ENCODE data around the gene FAM234B. TPM values are rescaled to one million over a fixed set of nuclear protein-coding genes. Genes with fewer than 3 reads are reported as not detected.
A peak's percentile ranks its signal among the peaks of the same experiment; 100 is the strongest.

FAM234B gene
- total RNA-seq, 1 experiment from 2014 or later, result 5.6 TPM

GRCh38 chr12:13000616-13000924 is 43.6 kb upstream of the FAM234B start:
- Histone ChIP-seq H3K4me3 (ENCODE audit: low read length) (peak overlapping the region; percentile 66), H3K9ac (ENCODE audit: low read length) (peak overlapping the region; percentile 64), H3K9me2 (replicated peaks; ENCODE audit: insufficient read depth, low read length) (no peaks in the 10 kb centered on the region), H3K79me2 (ENCODE audit: low read length) (no peaks in the 10 kb centered on the region), H2AFZ (ENCODE audit: low read length) (peak overlapping the region; percentile 43), H3K4me2 (ENCODE audit: low read depth, low read length, poor library complexity, severe bottlenecking) (peak overlapping the region; percentile 69), H3K4me1 (ENCODE audit: low read length) (peaks cover 15% of the 10 kb centered on the region), H3K27me3 (ENCODE audit: low read length) (no peaks in the 10 kb centered on the region), H3K9me3 (ENCODE audit: low read length) (no peaks in the 10 kb centered on the region), H4K20me1 (ENCODE audit: insufficient read depth, low read depth, low read length) (no peaks in the 10 kb centered on the region; the same call in 1 of the 2 replicates), H3K36me3 (ENCODE audit: insufficient read depth, low read length) (no peaks in the 10 kb centered on the region), H3K27ac (ENCODE audit: low read length) (no peak overlapping the region)
- DNase-seq, result no peak

GRCh38 chr12:13000925-13001774 is 43.0 kb upstream of the FAM234B start:
- Histone ChIP-seq H3K4me1 (ENCODE audit: low read length) (peaks cover 15% of the 10 kb centered on the region), H3K27ac (ENCODE audit: low read length) (no peak overlapping the region), H3K9me3 (ENCODE audit: low read length) (no peaks in the 10 kb centered on the region), H3K79me2 (ENCODE audit: low read length) (no peaks in the 10 kb centered on the region), H3K36me3 (ENCODE audit: insufficient read depth, low read length) (no peaks in the 10 kb centered on the region), H3K9ac (ENCODE audit: low read length) (peak overlapping the region; percentile 64), H2AFZ (ENCODE audit: low read length) (peak overlapping the region; percentile 43), H3K9me2 (replicated peaks; ENCODE audit: insufficient read depth, low read length) (no peaks in the 10 kb centered on the region), H4K20me1 (ENCODE audit: insufficient read depth, low read depth, low read length) (no peaks in the 10 kb centered on the region; the same call in 1 of the 2 replicates), H3K27me3 (ENCODE audit: low read length) (no peaks in the 10 kb centered on the region), H3K4me2 (ENCODE audit: low read depth, low read length, poor library complexity, severe bottlenecking) (peak overlapping the region; percentile 69), H3K4me3 (ENCODE audit: low read length) (peak overlapping the region; percentile 66)
- DNase-seq, result peak; percentile 54

GRCh38 chr12:13001775-13002040 is 42.5 kb upstream of the FAM234B start:
- Histone ChIP-seq H3K27ac (ENCODE audit: low read length) (no peak overlapping the region), H3K9me2 (replicated peaks; ENCODE audit: insufficient read depth, low read length) (no peaks in the 10 kb centered on the region), H3K36me3 (ENCODE audit: insufficient read depth, low read length) (no peaks in the 10 kb centered on the region), H3K4me1 (ENCODE audit: low read length) (peaks cover 15% of the 10 kb centered on the region), H2AFZ (ENCODE audit: low read length) (no peak overlapping the region), H3K9me3 (ENCODE audit: low read length) (no peaks in the 10 kb centered on the region), H4K20me1 (ENCODE audit: insufficient read depth, low read depth, low read length) (no peaks in the 10 kb centered on the region; the same call in 1 of the 2 replicates), H3K27me3 (ENCODE audit: low read length) (no peaks in the 10 kb centered on the region), H3K79me2 (ENCODE audit: low read length) (no peaks in the 10 kb centered on the region), H3K4me2 (ENCODE audit: low read depth, low read length, poor library complexity, severe bottlenecking) (peak overlapping the region; percentile 69), H3K9ac (ENCODE audit: low read length) (no peak overlapping the region), H3K4me3 (ENCODE audit: low read length) (no peak overlapping the region; the same call in 1 of the 2 replicates)
- DNase-seq, result no peak

GRCh38 chr12:13002301-13003097 is 41.7 kb upstream of the FAM234B start:
- Histone ChIP-seq H3K4me2 (ENCODE audit: low read depth, low read length, poor library complexity, severe bottlenecking) (no peak overlapping the region), H3K4me1 (ENCODE audit: low read length) (peaks cover 15% of the 10 kb centered on the region), H3K9me3 (ENCODE audit: low read length) (no peaks in the 10 kb centered on the region), H3K27me3 (ENCODE audit: low read length) (no peaks in the 10 kb centered on the region), H3K36me3 (ENCODE audit: insufficient read depth, low read length) (no peaks in the 10 kb centered on the region), H3K27ac (ENCODE audit: low read length) (no peak overlapping the region), H3K4me3 (ENCODE audit: low read length) (no peak overlapping the region), H3K79me2 (ENCODE audit: low read length) (no peaks in the 10 kb centered on the region), H3K9ac (ENCODE audit: low read length) (no peak overlapping the region), H2AFZ (ENCODE audit: low read length) (no peak overlapping the region), H4K20me1 (ENCODE audit: insufficient read depth, low read depth, low read length) (no peaks in the 10 kb centered on the region; the same call in 1 of the 2 replicates), H3K9me2 (replicated peaks; ENCODE audit: insufficient read depth, low read length) (no peaks in the 10 kb centered on the region)
- no peak for DNase-seq

- Histone ChIP-seq H3K9ac (ENCODE audit: low read length) (no peak overlapping the region), H4K20me1 (ENCODE audit: insufficient read depth, low read depth, low read length) (no peaks in the 10 kb centered on the region; the same call in 1 of the 2 replicates), H3K79me2 (ENCODE audit: low read length) (no peaks in the 10 kb centered on the region), H3K36me3 (ENCODE audit: insufficient read depth, low read length) (no peaks in the 10 kb centered on the region), H3K9me2 (replicated peaks; ENCODE audit: insufficient read depth, low read length) (no peaks in the 10 kb centered on the region), H2AFZ (ENCODE audit: low read length) (no peak overlapping the region), H3K4me2 (ENCODE audit: low read depth, low read length, poor library complexity, severe bottlenecking) (no peak overlapping the region), H3K4me1 (ENCODE audit: low read length) (peaks cover 15% of the 10 kb centered on the region), H3K9me3 (ENCODE audit: low read length) (no peaks in the 10 kb centered on the region), H3K27ac (ENCODE audit: low read length) (no peak overlapping the region), H3K4me3 (ENCODE audit: low read length) (no peak overlapping the region), H3K27me3 (ENCODE audit: low read length) (no peaks in the 10 kb centered on the region)
- no peak for DNase-seq
These were observed 39.8 kb upstream of the FAM234B start for GRCh38 chr12:13004361-13004760.

- no peaks in the 10 kb centered on the region for H3K36me3 ChIP-seq (ENCODE audit: insufficient read depth, low read length)
- no peak overlapping the region for H3K27ac ChIP-seq (ENCODE audit: low read length)
- no peaks in the 10 kb centered on the region for H3K9me2 ChIP-seq (replicated peaks; ENCODE audit: insufficient read depth, low read length)
- no peak overlapping the region for H3K4me3 ChIP-seq (ENCODE audit: low read length)
- no peaks in the 10 kb centered on the region for H3K79me2 ChIP-seq (ENCODE audit: low read length)
- H2AFZ ChIP-seq (ENCODE audit: low read length), result no peak overlapping the region
- no peaks in the 10 kb centered on the region for H3K27me3 ChIP-seq (ENCODE audit: low read length)
- no peak overlapping the region for H3K4me2 ChIP-seq (ENCODE audit: low read depth, low read length, poor library complexity, severe bottlenecking)
- peaks cover 12% of the 10 kb centered on the region for H3K4me1 ChIP-seq (ENCODE audit: low read length)
- no peak overlapping the region for H3K9ac ChIP-seq (ENCODE audit: low read length)
- H4K20me1 ChIP-seq (ENCODE audit: insufficient read depth, low read depth, low read length), result no peaks in the 10 kb centered on the region; the same call in 1 of the 2 replicates
- no peaks in the 10 kb centered on the region for H3K9me3 ChIP-seq (ENCODE audit: low read length)
- DNase-seq, result peak; percentile 6
These were observed 39.2 kb upstream of the FAM234B start for GRCh38 chr12:13004986-13005385.

GRCh38 chr12:13005649-13006048 is 38.5 kb upstream of the FAM234B start:
- H3K27me3 ChIP-seq (ENCODE audit: low read length), result no peaks in the 10 kb centered on the region
- H3K9me2 ChIP-seq (replicated peaks; ENCODE audit: insufficient read depth, low read length), result no peaks in the 10 kb centered on the region
- no peaks in the 10 kb centered on the region for H3K9me3 ChIP-seq (ENCODE audit: low read length)
- H4K20me1 ChIP-seq (ENCODE audit: insufficient read depth, low read depth, low read length), result no peaks in the 10 kb centered on the region; the same call in 1 of the 2 replicates
- no peaks in the 10 kb centered on the region for H3K36me3 ChIP-seq (ENCODE audit: insufficient read depth, low read length)
- no peak overlapping the region for H2AFZ ChIP-seq (ENCODE audit: low read length)
- H3K9ac ChIP-seq (ENCODE audit: low read length), result no peak overlapping the region
- H3K4me2 ChIP-seq (ENCODE audit: low read depth, low read length, poor library complexity, severe bottlenecking), result no peak overlapping the region
- DNase-seq, result no peak
- peaks cover 8% of the 10 kb centered on the region for H3K4me1 ChIP-seq (ENCODE audit: low read length)
- H3K27ac ChIP-seq (ENCODE audit: low read length), result no peak overlapping the region
- no peaks in the 10 kb centered on the region for H3K79me2 ChIP-seq (ENCODE audit: low read length)
- no peak overlapping the region for H3K4me3 ChIP-seq (ENCODE audit: low read length)

- no peaks in the 10 kb centered on the region for H3K36me3 ChIP-seq (ENCODE audit: insufficient read depth, low read length)
- no peaks in the 10 kb centered on the region for H3K9me2 ChIP-seq (replicated peaks; ENCODE audit: insufficient read depth, low read length)
- H4K20me1 ChIP-seq (ENCODE audit: insufficient read depth, low read depth, low read length), result no peaks in the 10 kb centered on the region; the same call in 1 of the 2 replicates
- H3K4me2 ChIP-seq (ENCODE audit: low read depth, low read length, poor library complexity, severe bottlenecking), result no peak overlapping the region
- no peak overlapping the region for H3K27ac ChIP-seq (ENCODE audit: low read length)
- H3K9me3 ChIP-seq (ENCODE audit: low read length), result no peaks in the 10 kb centered on the region
- H3K9ac ChIP-seq (ENCODE audit: low read length), result no peak overlapping the region
- H3K27me3 ChIP-seq (ENCODE audit: low read length), result no peaks in the 10 kb centered on the region
- H3K4me1 ChIP-seq (ENCODE audit: low read length), result no peaks in the 10 kb centered on the region
- no peaks in the 10 kb centered on the region for H3K79me2 ChIP-seq (ENCODE audit: low read length)
- no peak overlapping the region for H3K4me3 ChIP-seq (ENCODE audit: low read length)
- no peak overlapping the region for H2AFZ ChIP-seq (ENCODE audit: low read length)
- peak; percentile 24 for DNase-seq
These were observed 36.5 kb upstream of the FAM234B start for GRCh38 chr12:13007496-13008233.
